NCI-H2196 treated with DMSO at 0.1 percent for 48 hours (cell line): ENCODE measurements around the gene CACNA2D4.

Experiments used
- DNase-seq: peaks from one replicate; lab custom pipeline; 2025; ENCODE audit not compliant: unreplicated experiment; lab: John Stamatoyannopoulos, UW

CACNA2D4 gene

GRCh38 chr12:1886396-1887008, 31.9 kb downstream of the CACNA2D4 start:
- DNase-seq: no peak

DNA sequence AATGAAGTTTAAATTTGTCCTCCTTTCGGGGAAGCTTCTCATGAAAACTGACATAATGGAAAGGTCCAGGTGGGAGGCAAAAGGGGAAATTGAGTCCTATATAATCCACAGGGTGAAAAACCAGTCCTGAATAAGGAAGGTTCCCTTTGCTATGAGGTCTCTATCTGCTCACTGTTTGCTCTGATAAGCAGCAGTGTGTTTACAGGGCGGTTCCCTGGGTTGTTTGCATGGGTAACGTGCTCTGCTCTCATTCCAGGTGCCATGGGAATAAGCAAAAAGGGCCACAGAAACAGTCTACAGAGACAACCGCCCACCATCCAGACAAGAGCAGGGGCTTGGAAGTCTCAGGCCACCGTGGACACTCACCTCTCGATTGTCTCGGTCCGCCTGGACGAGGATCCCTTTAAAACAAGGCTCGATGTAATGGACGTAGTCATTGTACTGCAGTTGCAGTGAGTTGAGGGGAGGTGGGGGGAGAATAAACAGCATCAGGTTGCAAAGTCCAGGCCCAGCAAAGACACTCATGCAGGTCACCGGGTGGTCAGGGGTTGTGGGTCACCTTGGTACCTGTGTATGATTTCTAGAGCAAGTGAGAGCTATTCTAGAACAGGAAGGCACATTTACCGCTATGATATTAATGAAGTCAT, 32.7 kb downstream of the CACNA2D4 start:
- no peak for DNase-seq

GRCh38 chr12:1885082-1885596, 33.3 kb downstream of the CACNA2D4 start:
- DNase-seq: no peak

DNA sequence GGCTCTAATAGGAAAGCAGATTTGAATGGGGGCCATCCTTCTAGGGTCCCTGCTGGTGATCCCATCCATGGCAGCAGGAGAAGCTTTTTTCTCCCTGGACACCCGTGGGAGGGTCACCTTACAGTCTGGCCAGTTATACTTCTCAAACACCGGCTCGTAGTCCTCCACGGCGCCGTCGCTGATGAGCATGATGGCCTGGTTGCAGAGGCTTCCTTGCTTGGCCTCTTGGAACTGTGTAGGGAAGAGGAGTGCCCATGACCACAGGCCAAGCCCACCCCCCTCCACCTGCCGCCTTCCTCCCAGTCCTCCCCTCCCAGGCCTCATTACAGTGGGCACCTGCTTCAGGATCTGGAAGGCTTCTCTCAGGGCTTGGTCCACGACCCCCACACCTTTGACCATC, 33.8 kb downstream of the CACNA2D4 start:
- DNase-seq: no peak

DNA sequence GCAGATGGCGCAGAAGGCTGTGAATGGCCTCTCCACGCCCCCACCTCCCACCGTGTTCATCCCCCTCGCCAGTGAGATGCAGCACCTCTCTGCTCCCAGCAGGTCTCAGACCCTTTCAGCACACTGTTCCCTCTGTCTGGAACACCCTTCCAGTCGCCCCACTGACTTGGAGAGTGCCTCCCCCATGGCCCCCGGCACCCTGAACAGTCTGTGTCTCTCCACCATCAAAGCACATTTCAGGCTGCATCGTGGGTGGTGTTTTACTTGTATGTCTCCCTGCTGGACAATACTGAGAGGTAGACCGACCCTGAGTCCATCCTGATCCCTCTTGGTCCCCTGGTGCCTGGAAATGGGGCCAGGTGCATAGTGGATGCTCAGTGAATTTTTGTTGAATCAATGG, 34.9 kb downstream of the CACNA2D4 start:
- no peak for DNase-seq

- DNase-seq: no peak
These were observed 35.5 kb downstream of the CACNA2D4 start for GRCh38 chr12:1882850-1883470.

- no peak for DNase-seq
These were observed 36.0 kb downstream of the CACNA2D4 start for GRCh38 chr12:1882405-1882804.

DNA sequence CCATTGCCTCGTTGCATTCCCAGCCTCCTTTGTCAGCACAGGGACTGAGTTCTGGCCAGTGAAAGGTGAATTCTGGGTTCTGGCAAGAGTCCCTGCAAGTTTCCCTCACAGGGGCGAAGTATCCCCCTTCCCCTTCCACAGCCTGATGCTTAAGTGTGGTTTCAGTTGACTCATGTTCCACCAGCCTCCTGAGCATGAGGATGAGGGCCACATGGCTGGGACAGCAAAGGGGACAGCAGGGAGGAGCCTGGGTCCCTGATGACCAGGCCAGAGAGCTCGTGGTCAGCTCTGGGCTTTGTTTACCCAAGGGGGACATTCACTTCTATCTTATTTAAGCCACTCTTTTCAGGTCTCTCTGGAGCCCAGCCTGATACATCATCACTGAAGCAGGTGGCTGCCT, 36.5 kb downstream of the CACNA2D4 start:
- DNase-seq: no peak

DNA sequence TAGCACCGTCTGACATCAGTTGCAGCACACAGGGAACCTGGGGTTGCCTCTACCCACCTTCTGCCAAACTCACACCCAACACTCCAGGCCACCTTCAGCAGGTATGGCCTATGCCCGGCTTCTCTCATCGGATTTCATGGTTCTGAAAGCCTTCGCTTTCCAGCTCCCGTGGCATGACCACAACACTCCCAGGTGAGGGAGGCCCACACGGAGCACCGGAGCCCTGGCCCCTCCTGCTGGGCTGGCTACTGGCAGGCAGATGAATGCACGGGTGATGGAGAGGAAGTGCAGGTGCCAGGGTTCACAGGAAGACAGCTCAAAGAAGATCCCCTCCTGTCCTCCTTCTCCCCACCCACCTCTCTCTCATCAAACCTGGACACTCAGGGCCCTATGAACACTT, 37.2 kb downstream of the CACNA2D4 start:
- no peak for DNase-seq

- DNase-seq: no peak
These were observed 37.6 kb downstream of the CACNA2D4 start for GRCh38 chr12:1880876-1881275.

DNA sequence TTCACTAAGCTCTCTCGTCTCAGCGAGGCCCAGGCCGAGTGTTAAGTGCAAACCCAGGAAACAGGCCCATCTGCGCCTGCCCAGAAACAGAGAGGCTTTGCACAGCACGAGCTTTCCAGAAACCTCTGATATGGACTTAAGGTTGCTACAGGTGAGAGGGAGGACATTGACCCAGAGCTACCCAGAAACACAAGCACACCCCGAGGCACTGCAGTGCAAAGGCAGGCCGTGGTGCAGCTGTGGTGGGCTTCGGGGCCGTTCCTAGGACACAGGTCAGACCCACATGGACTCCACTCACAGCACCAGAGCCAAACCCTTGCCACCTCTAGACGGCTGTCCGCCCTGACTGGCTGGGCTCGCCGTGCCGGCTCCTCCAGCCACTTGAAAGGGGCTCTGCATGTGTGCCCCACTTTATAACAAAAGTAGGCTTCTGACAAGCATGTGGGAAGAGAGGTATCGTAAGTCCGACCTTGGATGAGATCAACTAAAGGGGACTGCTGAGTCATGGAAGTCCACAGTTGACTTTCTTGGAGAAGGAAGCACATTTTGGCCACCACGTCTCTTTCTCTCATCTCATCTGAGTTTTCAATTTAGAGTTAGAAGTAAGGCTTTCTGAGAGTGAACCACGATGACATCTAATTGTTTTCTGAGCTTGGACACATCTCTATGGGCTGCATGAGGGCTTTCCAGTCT, 38.2 kb downstream of the CACNA2D4 start:
- no peak for DNase-seq

DNA sequence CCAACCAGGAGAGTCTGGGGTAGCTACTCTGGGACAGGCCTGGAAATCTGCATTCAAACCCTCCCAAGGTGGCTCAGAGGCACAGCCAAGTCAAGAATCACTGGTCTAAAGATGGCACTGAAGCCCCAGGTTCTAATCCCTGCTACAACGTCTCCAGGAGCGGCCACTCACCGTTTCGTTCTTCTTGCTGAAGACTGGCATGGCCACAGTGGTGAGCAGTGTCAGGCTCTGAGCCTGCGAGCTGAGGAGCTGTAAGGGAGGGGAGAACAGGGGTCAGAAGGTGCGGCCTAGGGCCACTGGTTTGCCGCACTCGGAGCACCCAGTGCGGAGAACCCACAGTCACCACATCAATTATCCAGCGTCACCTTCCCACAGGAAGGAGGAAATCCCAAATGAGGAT, 38.8 kb downstream of the CACNA2D4 start:
- no peak for DNase-seq

DNA sequence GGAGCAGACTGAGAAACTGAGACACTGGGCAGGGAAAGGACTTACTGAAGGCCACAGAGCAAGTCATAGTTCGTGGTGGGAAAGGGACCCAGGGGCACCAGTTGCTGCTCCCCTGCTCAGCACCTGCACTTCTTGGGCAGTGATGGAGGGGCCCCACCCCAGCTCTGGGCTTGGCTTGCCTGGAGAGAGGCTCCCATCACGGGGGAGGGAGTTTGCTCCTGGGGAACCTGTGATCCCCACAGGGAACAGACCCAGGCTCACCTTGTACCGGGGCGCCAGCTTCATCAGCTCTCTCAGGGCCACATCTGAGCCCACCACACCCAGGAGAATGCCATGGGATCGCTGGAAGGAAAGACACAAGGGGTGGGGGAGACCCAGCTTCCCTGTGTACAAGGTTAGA, 39.8 kb downstream of the CACNA2D4 start:
- DNase-seq: no peak

DNA sequence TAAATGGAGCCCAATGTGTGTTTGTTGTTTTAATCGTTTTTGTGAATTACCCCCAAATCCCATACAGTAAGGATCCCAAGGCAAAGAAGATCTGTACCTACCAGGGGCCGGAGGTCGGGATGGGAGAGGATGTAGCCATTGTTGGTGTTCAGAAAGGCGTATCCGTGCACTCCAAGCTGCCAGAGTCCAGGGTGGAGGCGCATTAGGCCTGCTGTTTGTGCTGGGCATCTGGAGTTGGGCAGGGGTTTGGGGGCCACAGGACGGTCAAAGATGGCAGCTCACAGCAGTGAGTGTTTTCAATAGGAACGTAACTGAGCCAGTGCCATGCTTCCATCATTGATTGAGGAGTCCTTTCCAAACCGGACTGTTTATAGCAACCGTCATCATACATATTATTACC, 40.2 kb downstream of the CACNA2D4 start:
- no peak for DNase-seq

DNA sequence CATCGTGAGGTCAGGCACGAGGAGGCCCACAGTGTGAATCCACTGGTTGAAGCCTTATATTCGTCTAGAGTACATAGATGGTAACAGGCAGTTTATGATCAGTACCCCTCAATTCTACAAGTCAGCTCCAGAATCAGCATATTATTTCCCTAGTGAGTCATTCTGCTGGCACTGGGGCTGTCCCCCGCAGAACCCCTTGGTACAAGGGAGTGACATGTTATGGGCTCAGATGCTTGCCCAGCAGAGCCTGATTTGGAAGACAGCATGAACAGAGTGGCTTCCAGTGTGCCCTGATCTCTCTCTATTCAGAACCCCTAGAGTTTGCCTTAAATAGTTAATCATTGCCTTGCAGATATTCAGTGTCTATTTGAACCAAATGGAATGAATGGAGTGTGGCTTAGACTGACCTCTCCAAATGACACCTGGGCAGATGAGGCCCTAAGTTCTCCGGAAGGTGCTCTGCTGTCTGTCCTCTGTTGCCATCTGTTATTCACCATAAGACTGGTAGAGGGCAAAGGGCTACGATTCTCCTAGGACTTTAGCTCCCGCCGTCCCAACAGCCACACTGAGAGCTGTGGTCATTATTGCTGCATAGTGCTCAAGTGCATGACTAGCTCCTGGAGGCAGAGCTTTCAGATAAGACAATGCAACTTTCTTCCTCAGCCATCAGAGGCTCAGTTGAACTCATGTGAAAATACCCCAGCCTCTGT, 41.1 kb downstream of the CACNA2D4 start:
- no peak for DNase-seq

- DNase-seq: no peak
These were observed 42.4 kb downstream of the CACNA2D4 start for GRCh38 chr12:1876086-1876485.

GRCh38 chr12:1875608-1876007, 42.8 kb downstream of the CACNA2D4 start:
- no peak for DNase-seq

GRCh38 chr12:1873531-1874510, 44.6 kb downstream of the CACNA2D4 start:
- no peak for DNase-seq

GRCh38 chr12:1872448-1872847, 46.0 kb downstream of the CACNA2D4 start:
- no peak for DNase-seq

GRCh38 chr12:1872001-1872400, 46.5 kb downstream of the CACNA2D4 start:
- DNase-seq: no peak
